Caco-2 (cell line): ENCODE data around the gene SLC9A6. TPM values are rescaled to one million over a fixed set of nuclear protein-coding genes. Genes with fewer than 3 reads are reported as not detected.
"Not testable (repeated sequence)": the region's sequence is repeated elsewhere in the genome, so short reads cannot be mapped to it uniquely, and the experiment has no call there.

ENCODE experiments used
- BruUV-seq: library from RNA; stranded (reverse); fragments of 400-500 nt; replicated peaks from 2 replicates; lab custom pipeline; 2021; lab: Mats Ljungman, UMichigan
- CTCF ChIA-PET: fragments of 300-600 bp; sonication (Branson Sonifier 250); formaldehyde crosslinking; loops from one replicate; lab custom pipeline; 2022; ENCODE audit warnings: antibody characterized with exemption; lab: Charles Lee
- POLR2A ChIA-PET: fragments of 300-600 bp; sonication (Branson Sonifier 250); formaldehyde crosslinking; loops from one replicate; lab custom pipeline; 2022; ENCODE audit warnings: antibody characterized with exemption; lab: Charles Lee
- DNase-seq, 2 experiments: peaks; one replicate each; pipeline versions ENCODE4 v3.0.0 to v3.0.0-alpha.2; 2020 to 2022
- H3K27me3 ChIP-seq: replicated peaks from 2 replicates; pipeline ENCODE4 v1.6.0; 2011; ENCODE audit warnings: low read length; ENCODE audit not compliant: control insufficient read depth, insufficient read depth
- H3K36me3 ChIP-seq: 2 replicates; pipeline ENCODE4 v1.5.1; 2011; ENCODE audit warnings: low read length; ENCODE audit not compliant: control insufficient read depth, insufficient read depth
- H3K4me1 ChIP-seq: fragments of 250-450 bp; sonication (Bioruptor Pico); 2 replicates; pipeline ENCODE4 v1.5.1; 2020; ENCODE audit warnings: mild to moderate bottlenecking
- H3K4me3 ChIP-seq: 2 replicates; pipeline ENCODE4 v1.5.1; 2011; ENCODE audit warnings: low read depth, mild to moderate bottlenecking, control low read depth, low read length
- H3K9me3 ChIP-seq: fragments of 250-450 bp; sonication (Bioruptor Pico); 2 replicates; pipeline ENCODE4 v1.5.1; 2020; ENCODE audit warnings: mild to moderate bottlenecking, moderate library complexity
- H3K27ac Mint-ChIP-seq: one replicate; pipeline ENCODE4 v1.8.0; 2022; ENCODE audit warnings: mixed read lengths; ENCODE audit not compliant: unreplicated experiment
- H3K27me3 Mint-ChIP-seq: one replicate; pipeline ENCODE4 v1.8.0; 2022; ENCODE audit warnings: mixed read lengths; ENCODE audit not compliant: insufficient read depth, unreplicated experiment
- H3K36me3 Mint-ChIP-seq: one replicate; pipeline ENCODE4 v1.8.0; 2022; ENCODE audit warnings: mild to moderate bottlenecking, mixed read lengths; ENCODE audit not compliant: insufficient read depth, unreplicated experiment
- H3K4me1 Mint-ChIP-seq: one replicate; pipeline ENCODE4 v1.8.0; 2022; ENCODE audit warnings: low read depth, mixed read lengths; ENCODE audit not compliant: unreplicated experiment
- H3K4me3 Mint-ChIP-seq: one replicate; pipeline ENCODE4 v1.8.0; 2022; ENCODE audit warnings: mild to moderate bottlenecking, moderate library complexity, mixed read lengths; ENCODE audit not compliant: unreplicated experiment
- H3K9me3 Mint-ChIP-seq: one replicate; pipeline ENCODE4 v1.8.0; 2022; ENCODE audit warnings: mixed read lengths; ENCODE audit not compliant: unreplicated experiment
- intact Hi-C: fragments of 100-400 bp; cut with micrococcal nuclease; formaldehyde crosslinking; loops from one replicate; pipeline ENCODE4 v1.10.0; 2022; ENCODE audit not compliant: unreplicated experiment
- total RNA-seq: library from RNA; stranded (reverse); gene quantifications from 2 replicates; pipeline ENCODE4 v1.2.3, GENCODE V29; 2022
- TF ChIP-seq, protein P1 (sequence below), 2 experiments: fragments of 200-600 bp in 1 of 2; IDR thresholded peaks; 1 replicate in 1 of 2; 2 replicates in 1 of 2; pipeline versions ENCODE4 v1.5.1 to v1.8.0; 2011 to 2022; ENCODE audit warnings: antibody characterized with exemption in 1 of 2, control low read depth in 1 of 2, inconsistent platforms in 1 of 2, low read depth in 1 of 2, low read length in 1 of 2, mild to moderate bottlenecking in 1 of 2, moderate library complexity in 1 of 2; ENCODE audit not compliant: insufficient read depth in 1 of 2, severe bottlenecking in 1 of 2, unreplicated experiment in 1 of 2

Gene SLC9A6
- total RNA-seq, 1 experiment from 2014 or later, result 9.9 TPM

- BruUV-seq, result no TSS peak
- Mint-ChIP-seq H3K9me3 (no peaks in the 10 kb centered on the region), H3K4me3 (no peak overlapping the region), H3K36me3 (no peaks in the 10 kb centered on the region), H3K4me1 (no peaks in the 10 kb centered on the region), H3K27ac (no peak overlapping the region), H3K27me3 (peaks cover 4% of the 10 kb centered on the region)
- TF ChIP-seq, protein P1, sequence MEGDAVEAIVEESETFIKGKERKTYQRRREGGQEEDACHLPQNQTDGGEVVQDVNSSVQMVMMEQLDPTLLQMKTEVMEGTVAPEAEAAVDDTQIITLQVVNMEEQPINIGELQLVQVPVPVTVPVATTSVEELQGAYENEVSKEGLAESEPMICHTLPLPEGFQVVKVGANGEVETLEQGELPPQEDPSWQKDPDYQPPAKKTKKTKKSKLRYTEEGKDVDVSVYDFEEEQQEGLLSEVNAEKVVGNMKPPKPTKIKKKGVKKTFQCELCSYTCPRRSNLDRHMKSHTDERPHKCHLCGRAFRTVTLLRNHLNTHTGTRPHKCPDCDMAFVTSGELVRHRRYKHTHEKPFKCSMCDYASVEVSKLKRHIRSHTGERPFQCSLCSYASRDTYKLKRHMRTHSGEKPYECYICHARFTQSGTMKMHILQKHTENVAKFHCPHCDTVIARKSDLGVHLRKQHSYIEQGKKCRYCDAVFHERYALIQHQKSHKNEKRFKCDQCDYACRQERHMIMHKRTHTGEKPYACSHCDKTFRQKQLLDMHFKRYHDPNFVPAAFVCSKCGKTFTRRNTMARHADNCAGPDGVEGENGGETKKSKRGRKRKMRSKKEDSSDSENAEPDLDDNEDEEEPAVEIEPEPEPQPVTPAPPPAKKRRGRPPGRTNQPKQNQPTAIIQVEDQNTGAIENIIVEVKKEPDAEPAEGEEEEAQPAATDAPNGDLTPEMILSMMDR (IDR thresholded peaks at IDR 0.05; ENCODE audit: insufficient read depth in 1 of 2, low read depth in 1 of 2, low read length in 1 of 2, severe bottlenecking in 1 of 2, unreplicated experiment in 1 of 2), result no peak
- Histone ChIP-seq H3K4me3 (no peak overlapping the region), H3K4me1 (no peaks in the 10 kb centered on the region), H3K9me3 (no peaks in the 10 kb centered on the region), H3K36me3 (no peaks in the 10 kb centered on the region), H3K27me3 (no peaks in the 10 kb centered on the region)
- DNase-seq, result no peak
- intact Hi-C loops, result no loop called here
- POLR2A ChIA-PET, result no interaction called here
- CTCF ChIA-PET, result no interaction called here
These were observed 101.3 kb downstream of the SLC9A6 start for GRCh38 chrX:136086521-136086920.

DNA sequence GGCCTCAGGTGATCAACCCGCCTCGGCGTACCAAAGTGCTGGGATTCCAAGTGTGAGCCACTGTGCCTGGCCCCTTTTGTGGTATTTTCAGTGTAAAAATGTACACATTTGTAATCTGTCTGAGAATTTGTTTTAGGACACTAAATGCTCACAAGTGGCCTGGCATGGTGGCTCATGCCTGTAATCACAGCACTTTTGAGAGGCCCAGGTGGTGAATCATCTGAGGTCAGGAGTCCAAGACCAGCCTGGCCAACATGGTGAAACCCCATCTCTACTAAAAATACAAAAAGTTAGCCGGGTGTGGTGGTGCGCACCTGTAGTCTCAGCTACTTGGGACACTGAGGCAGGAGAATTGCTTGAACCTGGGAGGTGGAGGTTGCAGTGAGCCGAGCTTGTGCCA lies 106.7 kb downstream of the SLC9A6 start:
- H3K36me3 Mint-ChIP-seq, DNase-seq, H3K27me3 Mint-ChIP-seq, H3K9me3 ChIP-seq, H3K4me3 Mint-ChIP-seq, H3K4me3 ChIP-seq, CTCF ChIA-PET, BruUV-seq, H3K4me1 ChIP-seq, H3K27ac Mint-ChIP-seq, intact Hi-C loops, POLR2A ChIA-PET, H3K36me3 ChIP-seq, H3K27me3 ChIP-seq, H3K4me1 Mint-ChIP-seq, H3K9me3 Mint-ChIP-seq: not testable (repeated sequence)

DNA sequence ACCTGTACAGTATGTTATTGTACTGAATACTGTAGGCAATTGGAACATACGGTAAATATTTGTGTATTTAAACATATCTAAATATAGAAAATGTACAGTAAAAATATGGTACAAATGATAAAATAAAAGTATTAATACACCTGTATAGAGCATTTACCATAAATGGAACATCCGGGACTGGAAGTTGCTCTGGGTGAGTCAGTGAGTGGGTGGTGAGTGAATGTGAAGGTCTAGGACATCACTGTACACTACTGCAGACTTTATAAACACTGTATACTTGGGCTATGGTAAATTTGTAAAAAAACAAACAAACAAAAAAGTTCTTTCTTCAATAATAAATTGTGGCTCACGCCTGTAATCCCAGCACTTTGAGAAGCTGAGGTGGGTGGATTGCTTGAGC lies 109.7 kb downstream of the SLC9A6 start:
- CTCF ChIA-PET, result no interaction called here
- Mint-ChIP-seq H3K27me3 (no peaks in the 10 kb centered on the region), H3K27ac (no peak overlapping the region), H3K36me3 (no peaks in the 10 kb centered on the region), H3K4me1 (no peaks in the 10 kb centered on the region), H3K4me3 (no peak overlapping the region), H3K9me3 (no peaks in the 10 kb centered on the region)
- Histone ChIP-seq H3K36me3 (no peaks in the 10 kb centered on the region), H3K9me3 (no peaks in the 10 kb centered on the region), H3K27me3 (no peaks in the 10 kb centered on the region), H3K4me1 (no peaks in the 10 kb centered on the region), H3K4me3 (no peak overlapping the region)
- DNase-seq, result no peak
- intact Hi-C loops, result no loop called here
- no TSS peak for BruUV-seq
- TF ChIP-seq, protein P1 (IDR thresholded peaks at IDR 0.05; ENCODE audit: insufficient read depth in 1 of 2, low read depth in 1 of 2, low read length in 1 of 2, severe bottlenecking in 1 of 2, unreplicated experiment in 1 of 2), result no peak
- POLR2A ChIA-PET, result no interaction called here

Other genes starting within 250 kb of the SLC9A6 start
- not detected in 2 replicates for gene CT45A3, start 217.2 kb upstream of the SLC9A6 start, total RNA-seq
- not detected in 2 replicates for gene CT45A5, start 199.9 kb upstream of the SLC9A6 start, total RNA-seq
- gene CT45A6, start 182.6 kb upstream of the SLC9A6 start, total RNA-seq, result not detected in 2 replicates
- gene CT45A2, start 165.4 kb upstream of the SLC9A6 start, total RNA-seq, result not detected in 2 replicates
- gene CT45A7, start 148.2 kb upstream of the SLC9A6 start, total RNA-seq, result not detected in 2 replicates
- gene CT45A8, start 130.9 kb upstream of the SLC9A6 start, total RNA-seq, result not detected in 2 replicates
- not detected in 2 replicates for gene CT45A9, start 113.6 kb upstream of the SLC9A6 start, total RNA-seq
- not detected in 2 replicates for gene CT45A10, start 92.0 kb upstream of the SLC9A6 start, total RNA-seq
- not detected in 2 replicates for gene SAGE1, start 91.7 kb upstream of the SLC9A6 start, total RNA-seq
- gene MMGT1, start 11.4 kb upstream of the SLC9A6 start, total RNA-seq, result 17.3 and 18.3 TPM in 2 replicates
- gene FHL1, start 162.1 kb downstream of the SLC9A6 start, total RNA-seq, result 0.16 TPM in 1 of 2 replicates, not detected in the other